ENCODE results near the gene SACM1L.
A peak's percentile ranks its signal among the peaks of the same experiment; 100 is the strongest.
"Not testable (repeated sequence)": the region's sequence is repeated elsewhere in the genome, so short reads cannot be mapped to it uniquely, and the experiment has no call there.

SACM1L gene

DNA sequence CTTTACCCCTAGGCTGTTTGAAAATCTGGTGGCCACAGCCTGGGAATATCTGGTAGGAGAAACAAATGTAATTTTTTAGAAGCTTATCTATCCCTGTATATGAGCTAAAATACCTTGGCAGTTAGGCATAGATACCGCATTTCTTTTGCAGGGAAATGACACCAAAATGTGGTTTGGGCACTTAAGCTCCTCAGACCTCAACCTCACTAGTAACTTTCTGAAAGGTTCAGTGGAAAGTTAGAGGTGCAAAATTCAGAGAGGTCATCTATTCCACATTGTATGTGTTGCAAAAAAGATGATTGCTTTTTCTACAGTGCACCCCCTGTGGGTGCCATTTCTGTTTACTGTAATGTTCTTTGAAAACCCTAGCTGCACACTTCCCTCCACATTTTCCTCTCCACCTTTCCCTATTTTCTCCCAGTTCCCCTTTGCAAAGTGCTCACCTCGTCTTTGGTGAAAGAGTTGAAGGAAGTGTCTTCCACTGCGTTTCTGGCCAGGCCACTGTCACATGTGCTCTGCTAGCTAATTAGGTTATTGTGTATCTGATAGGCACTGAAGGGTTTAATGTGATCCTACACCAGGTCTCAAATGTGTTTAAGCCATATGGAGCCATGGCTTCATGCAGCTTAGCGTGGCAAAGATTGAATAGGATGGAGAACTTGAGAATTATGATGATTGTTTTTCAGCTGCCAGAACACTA lies 1.3 kb downstream of the SACM1L start:
- DNase-seq (ENCODE audit: low read depth, low spot score): no peak
- H3K27ac ChIP-seq: peak overlapping the region; percentile 83

DNA sequence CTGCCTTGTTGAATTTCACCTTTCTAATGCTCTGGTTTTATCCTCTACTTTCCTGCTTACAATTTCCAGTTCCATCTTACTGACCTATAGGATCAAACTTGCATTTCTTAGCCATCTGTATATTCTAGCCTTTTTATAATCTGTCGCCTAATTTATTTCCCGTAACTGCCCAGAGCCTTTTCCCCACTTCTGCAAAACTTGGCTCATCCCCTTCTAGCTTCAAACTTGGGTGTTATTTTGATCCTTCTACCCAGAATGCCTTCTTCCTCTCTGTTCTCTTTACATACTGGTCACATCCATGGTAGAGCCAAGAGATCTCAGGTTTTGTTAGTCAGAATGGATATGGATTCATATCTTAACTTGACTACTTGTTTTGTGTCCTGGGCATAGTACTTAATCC lies 2.6 kb downstream of the SACM1L start:
- no peak overlapping the region for H3K27ac ChIP-seq
- no peak for DNase-seq (ENCODE audit: low read depth, low spot score)

GRCh38 chr3:45692866-45693265 lies 3.7 kb downstream of the SACM1L start:
- DNase-seq (ENCODE audit: low read depth, low spot score): no peak

DNA sequence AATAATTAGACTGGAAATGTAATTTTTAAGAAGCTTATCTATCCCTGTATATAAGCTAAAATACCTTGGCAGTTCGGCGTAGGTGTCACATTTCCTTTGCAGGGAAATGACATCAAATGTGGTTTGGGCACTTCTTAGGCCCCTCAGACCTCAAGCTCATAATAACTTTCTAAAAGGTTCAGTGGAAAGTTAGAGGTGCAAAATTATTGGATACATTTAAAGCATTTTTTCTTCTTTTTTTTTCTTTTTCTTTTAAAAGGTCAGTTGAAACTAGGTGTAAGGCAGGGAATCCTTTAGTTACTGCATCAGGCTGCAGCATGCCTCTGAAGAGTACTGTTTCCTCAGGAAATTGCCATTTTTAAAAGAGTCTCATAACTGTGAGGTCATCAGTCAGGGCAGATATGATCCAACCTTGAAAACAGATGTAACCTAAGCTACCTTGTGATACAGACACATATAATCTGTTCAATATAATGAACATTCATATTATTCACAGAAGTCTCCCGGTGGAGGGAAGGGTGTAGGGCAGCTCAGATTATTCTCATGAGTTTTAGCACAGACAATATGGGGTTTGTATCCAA lies 4.8 kb downstream of the SACM1L start:
- no peak overlapping the region for H3K27ac ChIP-seq
- no peak for DNase-seq (ENCODE audit: low read depth, low spot score)

More at GRCh38 chr3:45692866-45693265, 3.7 kb downstream of the SACM1L start:
- no peak overlapping the region for H3K27ac ChIP-seq

GRCh38 chr3:45695166-45695565 lies 6.0 kb downstream of the SACM1L start:
- not testable (repeated sequence) for DNase-seq (ENCODE audit: low read depth, low spot score); H3K27ac ChIP-seq

DNA sequence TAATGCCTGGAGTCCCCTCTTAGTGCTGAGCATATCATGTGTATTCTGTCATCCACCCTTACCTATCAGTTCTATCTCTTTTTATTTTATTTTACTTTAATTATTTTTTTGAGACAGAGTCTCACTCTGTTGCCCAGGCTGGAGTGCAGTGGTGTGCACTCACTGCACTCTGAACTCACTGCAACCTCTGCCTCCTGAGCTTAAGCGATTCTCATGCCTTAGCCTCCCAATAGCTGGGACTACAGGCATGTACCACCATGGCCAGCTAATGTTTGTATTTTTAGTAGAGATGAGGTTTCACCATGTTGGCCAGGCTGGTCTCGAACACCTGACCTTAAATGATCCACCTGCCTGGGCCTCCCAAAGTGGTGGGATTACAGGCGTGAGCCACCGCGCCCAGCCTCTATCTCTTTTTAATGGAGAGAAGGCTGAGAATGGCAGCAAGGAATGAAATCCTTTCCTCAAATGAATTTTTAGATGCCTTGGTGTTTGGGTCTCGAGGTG lies 11.4 kb downstream of the SACM1L start:
- no peak for DNase-seq (ENCODE audit: low read depth, low spot score)
- no peak overlapping the region for H3K27ac ChIP-seq

GRCh38 chr3:45701172-45701867 lies 12.1 kb downstream of the SACM1L start:
- DNase-seq (ENCODE audit: low read depth, low spot score): no peak
- no peak overlapping the region for H3K27ac ChIP-seq

DNA sequence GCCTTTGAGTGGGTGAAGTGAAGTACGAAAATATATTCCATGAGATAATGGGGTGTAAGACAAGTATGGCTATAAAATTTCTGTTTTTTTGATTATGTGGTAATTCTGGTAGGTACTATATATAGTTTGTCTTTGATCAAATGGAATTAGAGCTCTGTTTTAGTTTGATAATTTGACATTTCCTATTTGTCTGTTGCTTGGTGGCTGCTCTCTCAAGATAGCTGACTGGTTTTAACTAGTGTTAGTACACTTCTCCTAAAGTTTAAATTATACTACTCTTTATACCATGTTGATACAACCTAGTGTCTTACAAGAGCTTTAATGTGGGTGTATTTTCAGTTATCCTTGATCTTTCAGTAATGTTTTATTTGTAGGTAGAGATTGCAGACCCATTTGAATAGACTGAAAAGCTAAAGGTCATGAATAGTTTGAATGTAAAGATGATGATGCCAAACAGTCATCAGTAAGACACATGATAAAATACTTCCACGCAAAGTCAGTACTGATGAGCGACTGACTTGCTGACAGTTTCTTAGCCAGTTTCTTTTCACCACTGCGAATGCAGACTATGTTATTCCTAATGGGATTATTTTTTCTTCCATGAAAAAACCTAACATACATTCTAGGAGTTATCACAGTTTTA lies 15.2 kb downstream of the SACM1L start:
- DNase-seq (ENCODE audit: low read depth, low spot score): no peak
- no peak overlapping the region for H3K27ac ChIP-seq

DNA sequence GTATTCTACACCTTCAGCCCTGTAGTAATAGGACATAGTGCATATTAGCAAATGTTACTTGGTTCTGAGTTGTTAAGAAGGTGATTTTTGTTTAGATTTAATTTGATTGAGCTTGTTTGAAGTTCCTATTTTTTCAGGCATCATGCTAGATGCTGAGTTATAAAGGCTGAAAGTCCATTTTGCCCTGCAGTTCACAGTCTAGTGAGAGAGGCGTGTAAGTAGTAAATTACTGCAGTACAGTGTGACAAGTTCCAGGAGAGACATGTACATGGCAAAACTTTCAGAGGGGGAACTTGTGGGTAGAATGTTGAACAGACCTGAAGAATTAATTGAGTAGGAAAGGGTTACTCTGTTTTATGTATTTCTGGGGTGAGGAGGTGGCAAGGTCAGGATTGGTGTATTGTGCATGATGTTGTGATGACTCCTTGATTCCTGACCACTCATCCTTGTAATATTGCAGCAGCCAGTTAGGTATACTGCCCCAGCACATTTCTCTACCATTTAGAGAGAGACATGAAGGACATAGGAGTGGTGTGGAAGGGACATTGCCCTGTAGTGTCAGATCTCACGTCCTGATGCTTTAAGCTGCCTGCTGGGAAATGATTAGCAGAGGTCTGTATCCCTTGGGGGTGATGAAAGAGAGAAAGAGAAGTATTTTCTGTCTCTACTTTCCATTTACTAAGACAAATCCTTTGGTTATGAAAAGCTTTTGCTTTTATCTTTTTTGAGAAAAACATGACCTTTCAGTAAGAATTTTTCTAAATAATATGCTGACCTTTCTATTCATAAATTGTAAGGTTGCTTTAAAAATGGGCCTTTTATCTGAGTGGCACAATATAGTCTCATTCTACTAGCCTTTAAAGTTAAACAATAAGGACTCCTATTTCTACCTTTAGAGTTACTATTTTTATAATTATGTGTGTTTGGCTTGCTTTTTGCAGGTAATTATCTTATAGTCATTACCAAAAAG lies 16.9 kb downstream of the SACM1L start:
- H3K27ac ChIP-seq: peak overlapping the region; percentile 13
- no peak for DNase-seq (ENCODE audit: low read depth, low spot score)

- DNase-seq (ENCODE audit: low read depth, low spot score): no peak
- H3K27ac ChIP-seq: no peak overlapping the region
These were observed 22.7 kb downstream of the SACM1L start for GRCh38 chr3:45711931-45712330.

GRCh38 chr3:45712434-45713110 lies 23.4 kb downstream of the SACM1L start:
- no peak for DNase-seq (ENCODE audit: low read depth, low spot score)
- no peak overlapping the region for H3K27ac ChIP-seq

GRCh38 chr3:45715945-45716344 lies 26.7 kb downstream of the SACM1L start:
- H3K27ac ChIP-seq: no peak overlapping the region
- no peak for DNase-seq (ENCODE audit: low read depth, low spot score)

DNA sequence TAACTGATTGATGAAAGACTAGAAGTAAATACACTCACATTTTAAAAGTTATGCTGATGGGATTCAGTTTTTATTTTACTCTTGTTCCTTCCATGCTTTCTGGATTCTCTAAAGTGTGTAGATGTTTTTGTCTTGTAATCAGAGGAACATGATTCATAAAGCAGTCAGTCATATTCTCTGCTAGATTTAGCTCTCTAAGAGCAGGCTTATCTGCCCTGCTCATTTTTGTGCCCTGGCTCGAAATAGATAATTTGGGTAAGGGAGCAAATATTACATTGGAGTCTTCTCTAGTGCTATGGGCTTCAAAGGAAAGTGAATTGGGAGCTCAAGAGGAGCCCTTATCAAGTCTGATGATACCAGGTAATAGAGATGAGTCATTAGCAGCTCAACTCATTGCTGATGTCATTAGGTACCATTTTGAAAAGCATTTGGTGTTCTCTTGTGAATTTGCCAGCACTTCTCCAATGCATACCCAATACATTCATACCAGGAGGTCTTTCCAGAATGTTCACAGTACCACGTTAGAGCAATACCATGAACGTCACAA lies 27.7 kb downstream of the SACM1L start:
- DNase-seq (ENCODE audit: low read depth, low spot score): no peak
- no peak overlapping the region for H3K27ac ChIP-seq

GRCh38 chr3:45719655-45720487 lies 30.7 kb downstream of the SACM1L start:
- H3K27ac ChIP-seq: no peak overlapping the region
- DNase-seq (ENCODE audit: low read depth, low spot score): no peak

DNA sequence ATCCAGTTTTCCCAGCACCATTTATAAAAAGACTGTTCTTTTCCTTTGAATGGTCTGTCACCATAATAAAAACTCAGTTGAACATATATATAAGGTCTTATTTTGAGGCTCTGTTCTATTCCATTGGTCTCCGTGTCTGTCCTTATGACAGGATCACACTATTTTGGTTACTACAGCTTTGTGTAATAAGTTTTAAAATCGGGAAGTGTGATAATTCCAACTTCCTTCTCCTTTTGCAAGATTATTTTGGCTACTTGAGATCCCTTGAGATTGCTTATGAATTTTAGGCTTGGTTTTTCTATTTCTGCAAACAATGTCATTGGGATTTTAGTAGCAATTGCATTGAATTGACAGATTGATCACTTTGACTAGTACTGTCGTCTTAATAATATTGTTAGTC lies 35.7 kb downstream of the SACM1L start:
- no peak overlapping the region for H3K27ac ChIP-seq
- DNase-seq (ENCODE audit: low read depth, low spot score): no peak

- no peak overlapping the region for H3K27ac ChIP-seq
- no peak for DNase-seq (ENCODE audit: low read depth, low spot score)
These were observed 40.4 kb downstream of the SACM1L start for GRCh38 chr3:45729614-45730013.

GRCh38 chr3:45730409-45731154 lies 41.4 kb downstream of the SACM1L start:
- no peak for DNase-seq (ENCODE audit: low read depth, low spot score)
- no peak overlapping the region for H3K27ac ChIP-seq

Measured in epithelial cell of prostate (primary cell).